Common myeloid progenitor, CD34-positive (primary cell): ENCODE data around the gene CLK2.
"Not testable (repeated sequence)": the region's sequence is repeated elsewhere in the genome, so short reads cannot be mapped to it uniquely, and the experiment has no call there.

ENCODE experiments used
- CTCF ChIA-PET: fragments of 350-600 bp; sonication (Branson Sonifier 250); formaldehyde crosslinking; loops from one replicate; lab custom pipeline; 2021; ENCODE audit warnings: antibody characterized with exemption; lab: Charles Lee
- POLR2A ChIA-PET: fragments of 350-600 bp; sonication (Branson Sonifier 250); formaldehyde crosslinking; loops from one replicate; lab custom pipeline; 2021; ENCODE audit warnings: antibody characterized with exemption; lab: Charles Lee
- DNase-seq, 3 donors: peaks; one replicate each; pipeline versions ENCODE4 v3.0.0 to v3.0.0-alpha.2; 2013
- H3K27ac ChIP-seq, 2 experiments: 1 replicate in 1 of 2; 2 replicates in 1 of 2; pipeline ENCODE4 v1.7.0; 2013; ENCODE audit warnings: inconsistent platforms in 2 of 2, low read length in 2 of 2, mild to moderate bottlenecking in 2 of 2, low read depth in 1 of 2, moderate library complexity in 1 of 2; ENCODE audit not compliant: severe bottlenecking in 2 of 2, insufficient read depth in 1 of 2, poor library complexity in 1 of 2
- H3K27me3 ChIP-seq, 5 experiments: replicated peaks in 2 of 5; 1 replicate in 3 of 5; 2 replicates in 2 of 5; pipeline versions ENCODE4 v1.6.1 to v1.7.0; 2013; ENCODE audit warnings: low read length in 4 of 5, mild to moderate bottlenecking in 2 of 5, moderate library complexity in 2 of 5, inconsistent platforms in 1 of 5; ENCODE audit not compliant: insufficient read depth in 5 of 5, control insufficient read depth in 4 of 5
- H3K36me3 ChIP-seq, 4 experiments: 1 replicate in 2 of 4; 2 replicates in 2 of 4; pipeline versions ENCODE4 v1.6.1 to v1.7.0; 2013; ENCODE audit warnings: low read length in 3 of 4, control low read depth in 1 of 4, mild to moderate bottlenecking in 1 of 4; ENCODE audit not compliant: control insufficient read depth in 4 of 4, insufficient read depth in 4 of 4
- H3K4me1 ChIP-seq, 4 experiments: 1 replicate in 3 of 4; 2 replicates in 1 of 4; pipeline versions ENCODE4 v1.6.1 to v1.7.1; 2013; ENCODE audit warnings: low read length in 3 of 4, mild to moderate bottlenecking in 3 of 4, control low read depth in 1 of 4, inconsistent platforms in 1 of 4, moderate library complexity in 1 of 4; ENCODE audit not compliant: control insufficient read depth in 4 of 4, insufficient read depth in 4 of 4; ENCODE audit errors: control extremely low read depth in 1 of 4
- H3K4me3 ChIP-seq, 7 experiments: 1 replicate in 4 of 7; 2 replicates in 3 of 7; pipeline versions ENCODE4 v1.5.1 to v1.7.0; 2013; ENCODE audit warnings: mild to moderate bottlenecking in 7 of 7, low read length in 6 of 7, moderate library complexity in 6 of 7, inconsistent platforms in 2 of 7, low read depth in 2 of 7, control low read depth in 1 of 7; ENCODE audit not compliant: insufficient read depth in 4 of 7, control insufficient read depth in 1 of 7; ENCODE audit errors: extremely low read depth in 1 of 7
- H3K9me3 ChIP-seq, 5 experiments: 1 replicate in 4 of 5; 2 replicates in 1 of 5; pipeline versions ENCODE4 v1.6.1 to v1.7.1; 2013; ENCODE audit warnings: low read length in 4 of 5, mild to moderate bottlenecking in 2 of 5, inconsistent platforms in 1 of 5, low read depth in 1 of 5, moderate library complexity in 1 of 5; ENCODE audit not compliant: control insufficient read depth in 4 of 5, insufficient read depth in 2 of 5; ENCODE audit errors: control extremely low read depth in 1 of 5
- WGBS: methylation state at CpG from one replicate; pipeline ENCODE4 v1.1.5; 2013; ENCODE audit not compliant: insufficient coverage; 5-methylcytosine and 5-hydroxymethylcytosine counted together

CLK2 gene

DNA sequence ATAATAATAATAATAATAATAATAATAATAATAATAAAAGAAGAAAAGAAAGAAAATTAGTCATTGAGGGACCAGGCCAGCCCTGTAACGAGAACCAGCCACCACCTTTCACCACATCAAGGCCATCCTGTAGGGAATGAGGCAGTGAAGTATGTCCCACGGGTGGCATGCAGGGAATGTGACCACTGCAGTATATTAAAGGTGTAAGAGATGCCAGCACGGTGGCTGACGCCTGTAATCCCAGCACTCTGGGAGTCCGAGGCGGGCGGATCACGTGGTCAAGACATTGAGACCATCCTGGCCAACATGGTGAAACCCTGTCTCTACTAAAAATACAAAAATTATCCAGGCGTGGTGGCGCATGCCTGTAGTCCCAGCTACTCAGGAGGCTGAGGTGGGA is 17.7 kb upstream of the CLK2 start:
- POLR2A ChIA-PET, H3K27ac ChIP-seq, DNase-seq, H3K4me3 ChIP-seq, H3K36me3 ChIP-seq, H3K9me3 ChIP-seq: not testable (repeated sequence)
- WGBS, result 94% methylated on average over 8 of the region's 10 CpGs
- Histone ChIP-seq H3K27me3 (peaks cover 0 to 35% (median 28%) of the 10 kb centered on the region in 5 experiments), H3K4me1 (peaks cover 0 to 12% (median 6%) of the 10 kb centered on the region in 4 experiments)
- CTCF ChIA-PET, result interaction anchor here (0.7 to 1.5 kb wide), 2 partner anchors 13 to 40 kb away, joined by 3 read pairs; no protein-coding TSS in a partner anchor

GRCh38 chr1:155287987-155288543 is 14.8 kb upstream of the CLK2 start:
- no peak overlapping the region for H3K27ac ChIP-seq
- peaks cover 0 to 5% (median 1%) of the 10 kb centered on the region in 4 experiments for H3K36me3 ChIP-seq
- WGBS, result 98% methylated on average over 17 of the region's 21 CpGs
- no peak overlapping the region for H3K4me3 ChIP-seq
- no peaks in the 10 kb centered on the region for H3K4me1 ChIP-seq
- peaks cover 0 to 8% (median 4%) of the 10 kb centered on the region in 5 experiments for H3K27me3 ChIP-seq
- H3K9me3 ChIP-seq, result no peaks in the 10 kb centered on the region
- ChIA-PET CTCF (interaction anchor here (0.6 to 0.8 kb wide), 2 partner anchors 18 to 25 kb away, joined by 3 read pairs; no protein-coding TSS in a partner anchor), POLR2A (no interaction called here)
- no peak for DNase-seq

GRCh38 chr1:155286544-155286943 is 13.2 kb upstream of the CLK2 start:
- Histone ChIP-seq H3K4me1 (no peaks in the 10 kb centered on the region), H3K27ac (no peak overlapping the region), H3K27me3 (no peaks in the 10 kb centered on the region), H3K36me3 (peaks cover 0 to 5% (median 1%) of the 10 kb centered on the region in 4 experiments), H3K4me3 (no peak overlapping the region), H3K9me3 (no peaks in the 10 kb centered on the region)
- DNase-seq, result no peak
- ChIA-PET POLR2A (no interaction called here), CTCF (interaction anchor here (0.7 to 2.5 kb wide), 3 partner anchors 20 to 36 kb away, joined by 3 to 7 read pairs (median 4); no protein-coding TSS in a partner anchor)
- 100% methylated on average over 1 of the region's 2 CpGs for WGBS

DNA sequence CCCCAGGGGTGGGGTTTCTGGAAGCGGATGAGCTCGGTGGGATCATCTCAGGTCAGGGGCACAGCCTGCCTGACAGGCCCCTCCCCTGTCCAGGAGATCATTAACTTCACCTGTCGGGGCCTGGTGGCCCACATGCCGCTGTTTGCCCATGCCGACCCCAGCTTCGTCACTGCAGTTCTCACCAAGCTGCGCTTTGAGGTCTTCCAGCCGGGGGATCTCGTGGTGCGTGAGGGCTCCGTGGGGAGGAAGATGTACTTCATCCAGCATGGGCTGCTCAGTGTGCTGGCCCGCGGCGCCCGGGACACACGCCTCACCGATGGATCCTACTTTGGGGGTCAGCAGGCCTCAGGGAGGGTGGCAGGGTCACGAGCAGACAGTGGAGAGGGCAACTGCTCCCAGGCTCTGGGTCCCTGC is 12.3 kb upstream of the CLK2 start:
- peaks cover 0 to 5% (median 1%) of the 10 kb centered on the region in 4 experiments for H3K36me3 ChIP-seq
- no peak overlapping the region for H3K4me3 ChIP-seq
- H3K9me3 ChIP-seq, result no peaks in the 10 kb centered on the region
- no peak for DNase-seq
- POLR2A ChIA-PET, result no interaction called here
- no peaks in the 10 kb centered on the region for H3K27me3 ChIP-seq
- WGBS, result 98% methylated on average over 15 of the region's 18 CpGs
- no peaks in the 10 kb centered on the region for H3K4me1 ChIP-seq
- H3K27ac ChIP-seq, result no peak overlapping the region
- CTCF ChIA-PET, result interaction anchor here (0.7 to 2.5 kb wide), 4 partner anchors 9 to 35 kb away, joined by 3 to 7 read pairs (median 4); no protein-coding TSS in a partner anchor

- ChIA-PET POLR2A (no interaction called here), CTCF (interaction anchor here (1.1 to 2.5 kb wide), 3 partner anchors 9 to 34 kb away, joined by 4 to 7 read pairs (median 5); no protein-coding TSS in a partner anchor)
- whole genome bisulfite sequencing, result 94% methylated on average over 13 of the region's 14 CpGs
- Histone ChIP-seq H3K27me3 (no peaks in the 10 kb centered on the region), H3K27ac (no peak overlapping the region), H3K4me3 (no peak overlapping the region), H3K4me1 (no peaks in the 10 kb centered on the region), H3K36me3 (peaks cover 0 to 5% (median 1%) of the 10 kb centered on the region in 4 experiments), H3K9me3 (no peaks in the 10 kb centered on the region)
- no peak for DNase-seq
Observed at GRCh38 chr1:155285063-155285462, 11.8 kb upstream of the CLK2 start.

DNA sequence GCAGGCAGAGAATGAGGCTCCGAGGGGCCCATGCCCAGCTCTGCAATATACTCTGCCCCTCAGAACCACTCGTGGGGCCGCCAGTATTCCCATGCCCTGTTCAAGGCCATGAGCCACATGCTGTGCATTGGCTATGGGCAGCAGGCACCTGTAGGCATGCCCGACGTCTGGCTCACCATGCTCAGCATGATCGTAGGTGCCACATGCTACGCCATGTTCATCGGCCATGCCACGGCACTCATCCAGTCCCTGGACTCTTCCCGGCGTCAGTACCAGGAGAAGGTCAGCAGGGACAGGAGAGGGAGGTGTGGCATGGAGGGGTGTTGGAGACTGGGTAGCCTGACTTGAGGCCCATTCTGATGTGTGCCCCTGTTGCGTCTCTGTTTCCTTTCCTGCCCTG is 11.2 kb upstream of the CLK2 start:
- ChIA-PET CTCF (interaction anchor here (1.4 to 1.6 kb wide), 2 partner anchors 16 to 34 kb away, joined by 3 to 5 read pairs; no protein-coding TSS in a partner anchor), POLR2A (no interaction called here)
- Histone ChIP-seq H3K36me3 (peaks cover 0 to 5% (median 1%) of the 10 kb centered on the region in 4 experiments), H3K27ac (no peak overlapping the region), H3K27me3 (no peaks in the 10 kb centered on the region), H3K9me3 (no peaks in the 10 kb centered on the region), H3K4me3 (no peak overlapping the region), H3K4me1 (no peaks in the 10 kb centered on the region)
- WGBS, result over 99% methylated on average over 10 of the region's 12 CpGs
- DNase-seq, result no peak

DNA sequence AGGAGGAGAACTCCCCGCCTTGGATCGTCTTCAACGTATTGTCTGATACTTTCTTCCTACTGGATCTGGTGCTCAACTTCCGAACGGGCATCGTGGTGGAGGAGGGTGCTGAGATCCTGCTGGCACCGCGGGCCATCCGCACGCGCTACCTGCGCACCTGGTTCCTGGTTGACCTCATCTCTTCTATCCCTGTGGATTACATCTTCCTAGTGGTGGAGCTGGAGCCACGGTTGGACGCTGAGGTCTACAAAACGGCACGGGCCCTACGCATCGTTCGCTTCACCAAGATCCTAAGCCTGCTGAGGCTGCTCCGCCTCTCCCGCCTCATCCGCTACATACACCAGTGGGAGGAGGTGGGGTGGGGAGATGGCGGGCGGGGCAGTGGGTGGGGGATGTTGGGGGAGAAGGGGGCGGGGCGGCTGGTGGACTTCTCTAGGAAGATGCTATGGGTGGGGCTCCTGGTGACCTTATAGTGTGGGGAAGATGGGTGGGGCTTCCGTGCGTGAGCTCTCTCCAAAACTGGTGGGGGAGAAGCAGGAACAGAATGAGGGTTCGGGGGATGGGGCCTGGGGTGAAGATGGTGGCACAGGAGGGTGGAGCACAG is 9.3 kb upstream of the CLK2 start:
- no peak for DNase-seq
- ChIA-PET CTCF (interaction anchor here (1.0 to 1.4 kb wide), 2 partner anchors 11 to 24 kb away, joined by 3 read pairs; no protein-coding TSS in a partner anchor), POLR2A (no interaction called here)
- no peak overlapping the region for H3K4me3 ChIP-seq
- 96% methylated on average over 17 of the region's 29 CpGs for WGBS
- H3K27ac ChIP-seq, result no peak overlapping the region
- H3K4me1 ChIP-seq, result peaks cover 0 to 11% (median 10%) of the 10 kb centered on the region in 4 experiments
- peaks cover 0 to 5% (median 1%) of the 10 kb centered on the region in 4 experiments for H3K36me3 ChIP-seq
- H3K27me3 ChIP-seq, result no peaks in the 10 kb centered on the region
- no peaks in the 10 kb centered on the region for H3K9me3 ChIP-seq
